Ishikawa (cell line): ENCODE results near the gene PRSS12.

Experiments
- CEBPB ChIP-seq: IDR thresholded peaks from 2 replicates; pipeline ENCODE4 v1.6.1; 2012
- CREB1 ChIP-seq: IDR thresholded peaks from 2 replicates; pipeline ENCODE4 v1.6.1; 2012; ENCODE audit warnings: low read depth
- EGR1 ChIP-seq: IDR thresholded peaks from 2 replicates; pipeline ENCODE4 v1.6.1; 2012
- EP300 ChIP-seq: IDR thresholded peaks from 2 replicates; pipeline ENCODE4 v1.6.1; 2012; ENCODE audit warnings: borderline replicate concordance
- FOXM1 ChIP-seq: IDR thresholded peaks from 2 replicates; pipeline ENCODE4 v1.6.1; 2012; ENCODE audit warnings: low read depth, borderline replicate concordance
- NFIC ChIP-seq: IDR thresholded peaks from 2 replicates; pipeline ENCODE4 v1.6.1; 2012
- RAD21 ChIP-seq: IDR thresholded peaks from 2 replicates; pipeline ENCODE4 v1.6.1; 2012; ENCODE audit warnings: low read depth
- TAF1 ChIP-seq: IDR thresholded peaks from 2 replicates; pipeline ENCODE4 v1.6.1; 2012; ENCODE audit warnings: low read depth, mild to moderate bottlenecking
- TCF12 ChIP-seq: IDR thresholded peaks from 2 replicates; pipeline ENCODE4 v1.6.1; 2012; ENCODE audit warnings: low read depth
- TEAD4 ChIP-seq: IDR thresholded peaks from 2 replicates; pipeline ENCODE4 v1.6.1; 2012
- YY1 ChIP-seq: IDR thresholded peaks from 2 replicates; pipeline ENCODE4 v1.6.1; 2012; ENCODE audit warnings: low read depth
- ZBTB7A ChIP-seq: IDR thresholded peaks from 2 replicates; pipeline ENCODE4 v1.6.1; 2012; ENCODE audit warnings: low read depth
- TF ChIP-seq, protein P1 (sequence below): IDR thresholded peaks from 2 replicates; pipeline ENCODE4 v1.6.1; 2012
- TF ChIP-seq, protein P2 (sequence below): IDR thresholded peaks from 2 replicates; pipeline ENCODE4 v1.6.1; 2012; ENCODE audit warnings: low read depth, mild to moderate bottlenecking
- TF ChIP-seq, protein P3 (sequence below): IDR thresholded peaks from 2 replicates; pipeline ENCODE4 v1.6.1; 2012

Gene PRSS12

DNA sequence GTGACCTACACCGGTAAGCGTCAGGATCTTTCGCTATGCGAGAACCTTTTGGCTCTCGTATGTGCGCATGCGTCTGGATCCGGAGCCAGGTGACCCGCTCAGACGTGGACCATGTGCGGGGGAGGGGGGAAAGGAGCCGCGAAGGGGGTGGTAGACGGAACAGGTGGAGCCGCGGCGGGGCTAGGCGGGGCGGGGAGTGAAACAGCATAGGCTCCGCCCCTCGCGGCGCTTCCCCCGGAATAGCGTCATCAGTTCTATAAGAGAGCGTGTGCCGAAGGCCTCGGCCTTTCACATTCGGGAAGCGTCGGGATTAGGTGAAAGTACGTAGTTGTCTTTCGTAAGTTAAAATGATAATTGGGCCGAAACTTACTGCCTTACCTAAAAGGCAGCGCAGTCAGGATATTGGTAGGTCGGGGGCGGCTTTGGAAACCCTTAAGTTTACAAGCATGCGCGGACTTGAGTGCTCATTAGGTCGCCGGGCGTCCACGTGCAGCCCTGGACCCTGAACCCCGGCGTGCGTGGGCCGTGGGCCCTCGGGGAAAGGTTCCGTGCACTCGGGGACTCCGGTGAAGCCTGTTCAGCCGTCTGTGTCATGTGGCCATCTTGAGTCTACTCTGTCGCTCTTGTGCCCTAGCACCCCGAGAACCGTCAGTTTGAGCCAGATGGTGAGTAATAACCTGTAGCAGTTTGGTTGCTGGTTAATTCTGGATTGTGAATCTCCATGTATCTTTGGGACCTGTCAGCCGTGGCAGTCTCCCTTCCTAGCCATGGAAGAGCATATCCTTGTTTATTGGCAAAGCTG, 74.1 kb downstream of the PRSS12 start:
- TF ChIP-seq, protein P1, sequence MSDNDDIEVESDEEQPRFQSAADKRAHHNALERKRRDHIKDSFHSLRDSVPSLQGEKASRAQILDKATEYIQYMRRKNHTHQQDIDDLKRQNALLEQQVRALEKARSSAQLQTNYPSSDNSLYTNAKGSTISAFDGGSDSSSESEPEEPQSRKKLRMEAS: peak; percentile 91
- no peak for TF ChIP-seq ZBTB7A
- peak; percentile 96 for TF ChIP-seq TAF1
- peak; percentile 57 for TF ChIP-seq TCF12
- TF ChIP-seq, protein P2, sequence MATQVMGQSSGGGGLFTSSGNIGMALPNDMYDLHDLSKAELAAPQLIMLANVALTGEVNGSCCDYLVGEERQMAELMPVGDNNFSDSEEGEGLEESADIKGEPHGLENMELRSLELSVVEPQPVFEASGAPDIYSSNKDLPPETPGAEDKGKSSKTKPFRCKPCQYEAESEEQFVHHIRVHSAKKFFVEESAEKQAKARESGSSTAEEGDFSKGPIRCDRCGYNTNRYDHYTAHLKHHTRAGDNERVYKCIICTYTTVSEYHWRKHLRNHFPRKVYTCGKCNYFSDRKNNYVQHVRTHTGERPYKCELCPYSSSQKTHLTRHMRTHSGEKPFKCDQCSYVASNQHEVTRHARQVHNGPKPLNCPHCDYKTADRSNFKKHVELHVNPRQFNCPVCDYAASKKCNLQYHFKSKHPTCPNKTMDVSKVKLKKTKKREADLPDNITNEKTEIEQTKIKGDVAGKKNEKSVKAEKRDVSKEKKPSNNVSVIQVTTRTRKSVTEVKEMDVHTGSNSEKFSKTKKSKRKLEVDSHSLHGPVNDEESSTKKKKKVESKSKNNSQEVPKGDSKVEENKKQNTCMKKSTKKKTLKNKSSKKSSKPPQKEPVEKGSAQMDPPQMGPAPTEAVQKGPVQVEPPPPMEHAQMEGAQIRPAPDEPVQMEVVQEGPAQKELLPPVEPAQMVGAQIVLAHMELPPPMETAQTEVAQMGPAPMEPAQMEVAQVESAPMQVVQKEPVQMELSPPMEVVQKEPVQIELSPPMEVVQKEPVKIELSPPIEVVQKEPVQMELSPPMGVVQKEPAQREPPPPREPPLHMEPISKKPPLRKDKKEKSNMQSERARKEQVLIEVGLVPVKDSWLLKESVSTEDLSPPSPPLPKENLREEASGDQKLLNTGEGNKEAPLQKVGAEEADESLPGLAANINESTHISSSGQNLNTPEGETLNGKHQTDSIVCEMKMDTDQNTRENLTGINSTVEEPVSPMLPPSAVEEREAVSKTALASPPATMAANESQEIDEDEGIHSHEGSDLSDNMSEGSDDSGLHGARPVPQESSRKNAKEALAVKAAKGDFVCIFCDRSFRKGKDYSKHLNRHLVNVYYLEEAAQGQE: no peak
- TF ChIP-seq CEBPB: no peak; the same call in 1 of the 2 replicates
- peak; percentile 53; the same call in 1 of the 2 replicates for TF ChIP-seq YY1
- TF ChIP-seq, protein P3, sequence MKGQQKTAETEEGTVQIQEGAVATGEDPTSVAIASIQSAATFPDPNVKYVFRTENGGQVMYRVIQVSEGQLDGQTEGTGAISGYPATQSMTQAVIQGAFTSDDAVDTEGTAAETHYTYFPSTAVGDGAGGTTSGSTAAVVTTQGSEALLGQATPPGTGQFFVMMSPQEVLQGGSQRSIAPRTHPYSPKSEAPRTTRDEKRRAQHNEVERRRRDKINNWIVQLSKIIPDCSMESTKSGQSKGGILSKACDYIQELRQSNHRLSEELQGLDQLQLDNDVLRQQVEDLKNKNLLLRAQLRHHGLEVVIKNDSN: peak; percentile 85
- peak; percentile 19; the same call in 1 of the 2 replicates for TF ChIP-seq NFIC
- peak; percentile 16; the same call in 1 of the 2 replicates for TF ChIP-seq EGR1
- peak; percentile 78 for TF ChIP-seq CREB1
- TF ChIP-seq FOXM1: peak; percentile 14; the same call in 1 of the 2 replicates
- TF ChIP-seq TEAD4: peak; percentile 22; the same call in 1 of the 2 replicates
- peak; percentile 47; the same call in 1 of the 2 replicates for TF ChIP-seq EP300
- TF ChIP-seq RAD21: no peak

DNA sequence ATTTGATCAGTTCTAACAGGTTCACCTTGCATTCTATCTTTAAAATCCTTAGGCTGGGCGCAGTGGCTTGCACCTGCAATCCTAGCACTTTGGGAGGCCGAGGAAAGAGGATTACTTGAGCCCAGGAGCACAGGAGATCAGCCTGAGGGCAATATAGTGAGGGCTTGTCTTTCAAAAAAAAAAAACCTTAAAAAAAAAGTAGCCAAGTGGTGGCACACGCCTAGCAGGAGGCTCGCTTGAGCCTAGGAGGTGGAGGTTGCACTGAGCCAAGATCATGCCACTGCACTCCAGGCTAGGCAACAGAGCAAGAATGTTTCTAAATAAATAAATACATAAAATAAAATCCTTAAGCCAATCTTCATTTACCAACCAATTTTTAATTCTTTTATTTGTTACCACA, 75.6 kb downstream of the PRSS12 start:
- no peak for TF ChIP-seq TEAD4
- TF ChIP-seq, protein P2: no peak

GRCh38 chr4:118276580-118276979, 76.2 kb downstream of the PRSS12 start:
- TF ChIP-seq ZBTB7A (no peak), RAD21 (no peak), TEAD4 (no peak), EGR1 (no peak), YY1 (no peak), NFIC (no peak), TCF12 (no peak), FOXM1 (no peak)
- TF ChIP-seq, protein P1: no peak

GRCh38 chr4:118273642-118274041, 79.2 kb downstream of the PRSS12 start:
- TF ChIP-seq EGR1 (no peak), TEAD4 (no peak), RAD21 (no peak), CEBPB (no peak), YY1 (no peak), ZBTB7A (no peak), TAF1 (no peak), TCF12 (no peak), FOXM1 (no peak), NFIC (no peak), CREB1 (no peak), EP300 (no peak)
- TF ChIP-seq, protein P2: no peak
- TF ChIP-seq, protein P3: no peak
- TF ChIP-seq, protein P1: no peak
